GM18873 (cell line): ENCODE measurements around the gene TCF4.
A peak's percentile ranks its signal among the peaks of the same experiment; 100 is the strongest.

Source experiments
- ATAC-seq: cut with Tn5 transposase; IDR thresholded peaks from one replicate; pipeline ENCODE4 v1.9.1; 2021; ENCODE audit warnings: mild to moderate bottlenecking, moderate library complexity, moderate number of reproducible peaks; ENCODE audit not compliant: unreplicated experiment, low FRiP score

TCF4 gene

DNA sequence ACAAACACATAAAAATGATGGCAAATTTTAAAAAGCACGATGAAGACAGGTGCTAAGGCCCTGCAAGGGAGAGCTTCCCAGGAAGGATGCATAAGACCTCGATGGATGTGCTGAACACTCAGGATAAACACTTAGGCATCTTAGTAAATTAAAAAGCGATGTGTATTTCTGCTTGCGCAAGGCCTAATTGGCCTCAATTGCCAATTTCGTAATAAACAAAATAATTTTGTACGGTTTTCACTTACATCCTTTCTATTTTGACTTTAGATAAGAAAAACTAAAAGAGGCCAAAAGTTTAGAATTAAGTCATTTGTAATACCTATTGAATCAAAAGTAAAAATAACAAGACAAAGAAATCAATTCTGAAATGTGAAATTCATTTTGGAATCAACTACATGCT lies 189.1 kb downstream of the TCF4 start:
- ATAC-seq = no peak

DNA sequence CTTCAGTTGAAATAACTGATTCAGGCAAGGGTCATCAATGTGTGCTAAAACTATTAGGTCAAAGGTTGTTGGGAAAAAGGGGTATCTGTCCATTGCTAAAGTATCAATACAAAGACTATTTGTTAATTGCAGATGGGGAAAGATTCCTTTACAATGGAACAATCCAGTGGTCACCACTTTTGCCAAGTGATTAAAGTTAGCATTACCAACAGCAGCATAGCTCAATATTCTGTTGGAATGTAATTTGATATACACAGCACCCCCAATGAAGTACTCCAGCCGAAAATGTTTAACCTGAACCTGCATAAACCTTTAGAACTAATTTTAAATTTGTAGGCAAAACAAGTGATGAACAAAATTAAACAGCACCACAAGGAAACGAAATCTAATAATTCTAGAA lies 191.0 kb downstream of the TCF4 start:
- ATAC-seq = no peak

- no peak for ATAC-seq
Observed at GRCh38 chr18:55396267-55396905, 191.6 kb downstream of the TCF4 start.

GRCh38 chr18:55395799-55396198 lies 192.2 kb downstream of the TCF4 start:
- no peak for ATAC-seq

- no peak for ATAC-seq
Observed at GRCh38 chr18:55390898-55391297, 197.1 kb downstream of the TCF4 start.

GRCh38 chr18:55387139-55387984 lies 200.6 kb downstream of the TCF4 start:
- ATAC-seq = no peak

DNA sequence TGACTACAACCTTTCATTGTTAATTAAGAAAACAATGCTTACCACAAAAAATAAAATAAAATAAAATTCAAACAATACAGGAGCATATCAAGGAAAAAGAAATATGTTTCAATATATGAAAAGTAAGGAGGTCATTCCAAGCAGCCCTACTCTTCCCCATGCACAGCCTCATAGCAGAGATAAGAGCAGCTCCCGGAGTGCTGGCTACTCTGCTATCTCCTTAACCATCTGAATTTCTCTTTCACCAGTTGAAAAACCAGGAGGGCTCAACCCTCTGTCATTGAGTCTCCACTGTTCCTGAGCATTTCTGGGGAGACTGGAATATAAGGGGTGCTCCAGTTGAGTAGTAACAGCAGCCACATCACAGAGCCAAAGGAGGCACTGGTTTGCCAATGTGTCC lies 201.4 kb downstream of the TCF4 start:
- no peak for ATAC-seq

GRCh38 chr18:55385770-55386169 lies 202.2 kb downstream of the TCF4 start:
- ATAC-seq = no peak

GRCh38 chr18:55384551-55385275 lies 203.3 kb downstream of the TCF4 start:
- no peak for ATAC-seq

GRCh38 chr18:55384115-55384514 lies 203.9 kb downstream of the TCF4 start:
- ATAC-seq = no peak

- no peak for ATAC-seq
Observed at GRCh38 chr18:55382277-55382805, 205.7 kb downstream of the TCF4 start.

DNA sequence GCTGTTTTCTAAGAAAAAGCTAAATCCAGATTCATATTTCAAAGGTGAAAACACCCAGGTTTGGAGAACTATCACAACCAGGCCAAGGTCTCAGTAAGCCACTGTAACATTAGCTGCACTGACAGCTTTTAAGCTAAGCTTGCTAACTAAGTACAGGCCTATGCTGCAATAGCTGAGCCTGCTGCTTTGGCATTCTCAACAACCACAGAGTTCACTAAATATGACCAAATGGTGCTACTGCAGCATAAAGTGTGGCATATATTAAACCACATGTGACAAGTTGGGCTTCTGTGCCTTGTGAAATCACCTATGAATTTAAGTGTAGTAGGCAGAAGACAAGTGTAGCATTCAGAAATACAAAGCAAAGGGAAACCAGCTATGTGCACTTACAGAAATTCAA lies 206.7 kb downstream of the TCF4 start:
- ATAC-seq = no peak

DNA sequence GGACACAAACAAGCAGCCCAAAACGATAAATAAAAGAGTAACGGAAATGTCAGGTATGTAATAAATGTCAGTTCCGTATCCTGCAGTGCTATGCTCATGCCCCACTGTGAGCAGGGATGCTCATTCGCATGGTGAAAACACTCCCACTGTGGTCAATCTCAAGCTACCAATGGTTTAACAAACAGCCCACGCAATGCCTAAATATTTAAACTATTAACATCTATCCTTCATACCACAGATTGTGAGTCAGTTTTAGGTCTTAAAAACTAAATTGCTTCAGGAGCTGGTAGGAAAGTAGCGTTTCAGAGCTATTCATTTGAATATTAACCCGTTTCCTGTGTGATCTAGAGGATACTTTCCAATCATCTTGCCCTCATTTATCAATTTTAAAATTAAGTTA lies 207.4 kb downstream of the TCF4 start:
- ATAC-seq = no peak

- ATAC-seq = peak; percentile 99
Observed at GRCh38 chr18:55376387-55376786, 211.6 kb downstream of the TCF4 start.

DNA sequence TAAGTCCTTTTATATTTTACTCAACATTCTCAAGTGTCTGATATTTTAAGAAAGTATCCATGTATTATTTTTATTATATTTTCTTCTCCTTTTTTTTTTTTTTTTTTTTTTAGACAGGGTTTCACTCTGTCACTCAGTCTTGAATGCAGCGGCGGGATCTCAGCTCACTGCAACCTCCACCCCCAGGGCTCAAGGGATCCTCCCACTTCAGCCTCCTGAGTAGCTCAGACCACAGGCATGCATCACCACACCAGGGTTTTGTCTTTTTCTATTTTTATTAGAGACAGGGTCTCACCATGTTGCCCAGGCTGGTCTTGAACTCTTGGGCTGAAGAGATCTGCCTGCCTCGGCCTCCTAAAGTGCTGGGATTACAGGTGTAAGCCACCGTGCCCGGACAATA lies 212.1 kb downstream of the TCF4 start:
- ATAC-seq = no peak

DNA sequence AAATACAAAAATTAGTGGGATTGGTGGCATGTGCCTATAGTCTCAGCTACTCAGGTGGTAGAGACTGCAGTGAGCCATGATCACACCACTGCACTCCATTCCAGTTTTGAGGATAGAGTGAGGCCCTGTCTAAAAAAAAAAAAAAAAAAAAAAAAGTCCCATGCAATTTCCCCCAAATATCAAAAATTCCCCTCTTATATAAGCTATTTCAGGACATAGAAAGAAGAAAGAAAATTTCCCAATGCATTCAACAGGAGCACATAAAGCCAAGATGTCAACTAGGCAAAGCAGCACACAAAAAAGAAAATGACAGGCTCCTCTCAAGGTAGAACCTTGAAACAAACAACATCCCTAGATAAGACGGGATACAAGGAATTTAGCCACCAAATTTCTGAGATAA lies 213.3 kb downstream of the TCF4 start:
- no peak for ATAC-seq

GRCh38 chr18:55372209-55372608 lies 215.8 kb downstream of the TCF4 start:
- no peak for ATAC-seq

GRCh38 chr18:55370936-55371335 lies 217.1 kb downstream of the TCF4 start:
- ATAC-seq = no peak

- no peak for ATAC-seq
Observed at GRCh38 chr18:55369346-55369745, 218.6 kb downstream of the TCF4 start.

DNA sequence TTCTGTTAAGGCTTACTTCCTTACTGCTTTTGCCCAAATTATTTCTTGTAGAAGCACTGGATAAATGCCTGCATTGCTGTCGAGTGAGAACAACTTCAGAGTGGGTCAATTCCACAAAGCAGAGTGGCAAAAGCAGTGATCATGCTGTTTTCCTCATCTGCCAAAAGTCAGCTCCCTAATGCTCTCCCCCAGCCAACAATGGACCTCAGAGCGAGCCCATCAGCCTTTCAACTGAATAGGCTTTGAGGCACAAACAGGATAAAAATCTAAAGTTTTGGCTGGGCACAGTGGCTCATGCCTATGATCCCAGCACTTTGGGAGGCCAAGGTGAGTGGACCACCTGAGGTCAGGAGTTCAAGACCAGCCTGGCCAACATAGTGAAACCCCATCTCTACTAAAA lies 222.7 kb downstream of the TCF4 start:
- ATAC-seq = no peak

DNA sequence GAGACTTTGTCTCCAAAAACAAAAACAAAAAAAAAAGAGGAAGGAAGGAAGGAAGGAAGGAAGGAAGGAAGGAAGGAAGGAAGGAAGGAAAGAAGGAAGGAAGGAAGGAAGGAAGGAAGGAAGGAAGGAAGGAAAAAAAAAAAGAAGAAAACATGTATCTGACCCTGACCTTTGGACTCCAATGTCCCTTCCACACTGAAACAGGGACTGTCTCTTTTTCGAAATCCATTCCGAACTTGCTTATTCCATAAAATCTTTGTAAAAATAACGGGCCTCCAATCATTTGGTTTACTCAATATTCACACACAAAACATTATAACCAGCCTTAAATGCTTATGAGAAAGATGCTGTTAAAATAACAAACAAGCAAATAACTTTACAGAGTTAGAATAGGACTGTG lies 225.7 kb downstream of the TCF4 start:
- no peak for ATAC-seq
